Measurements from ENCODE around the gene CARD14.

DNA sequence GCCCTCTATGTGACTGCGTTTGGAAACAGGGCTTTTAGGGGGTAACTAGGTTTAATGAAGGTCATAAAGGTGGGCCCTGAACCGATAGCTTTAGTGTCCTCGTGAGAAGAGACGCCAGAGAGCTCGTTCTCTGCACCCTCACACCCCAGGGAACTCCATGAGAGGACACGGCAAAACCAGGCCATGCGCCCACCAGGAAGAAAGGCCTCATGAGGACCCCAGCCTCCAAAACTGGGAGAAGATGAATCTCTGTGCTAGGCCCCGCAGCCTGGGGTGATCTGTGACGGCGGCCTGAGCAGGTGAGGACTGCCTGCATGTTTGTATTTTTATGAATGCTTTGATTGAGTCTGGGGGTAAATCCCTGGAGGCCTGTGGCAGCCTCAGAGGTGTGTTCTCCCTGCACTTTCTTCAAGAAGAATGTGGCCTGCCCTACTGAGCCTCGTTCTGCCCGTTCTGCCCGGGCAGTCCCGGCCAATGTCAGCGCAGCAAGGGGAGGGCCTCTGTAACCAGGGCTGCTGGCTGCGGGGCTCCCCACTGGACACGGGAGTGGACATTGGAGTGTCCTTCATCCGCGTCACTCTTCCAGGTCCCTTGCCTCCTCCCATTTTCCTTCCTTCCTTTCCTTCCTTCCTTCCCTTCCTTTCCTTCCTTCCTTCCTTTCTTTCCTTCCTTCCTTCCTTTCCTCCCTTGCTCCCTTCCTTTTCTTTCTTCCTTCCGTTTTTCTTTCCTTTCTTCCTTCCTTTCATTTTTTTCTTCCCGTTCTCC lies 84.0 kb downstream of the CARD14 start:
- no peak for TF ChIP-seq POLR2A (IDR thresholded peaks at IDR 0.05)
- TF ChIP-seq, protein P1, sequence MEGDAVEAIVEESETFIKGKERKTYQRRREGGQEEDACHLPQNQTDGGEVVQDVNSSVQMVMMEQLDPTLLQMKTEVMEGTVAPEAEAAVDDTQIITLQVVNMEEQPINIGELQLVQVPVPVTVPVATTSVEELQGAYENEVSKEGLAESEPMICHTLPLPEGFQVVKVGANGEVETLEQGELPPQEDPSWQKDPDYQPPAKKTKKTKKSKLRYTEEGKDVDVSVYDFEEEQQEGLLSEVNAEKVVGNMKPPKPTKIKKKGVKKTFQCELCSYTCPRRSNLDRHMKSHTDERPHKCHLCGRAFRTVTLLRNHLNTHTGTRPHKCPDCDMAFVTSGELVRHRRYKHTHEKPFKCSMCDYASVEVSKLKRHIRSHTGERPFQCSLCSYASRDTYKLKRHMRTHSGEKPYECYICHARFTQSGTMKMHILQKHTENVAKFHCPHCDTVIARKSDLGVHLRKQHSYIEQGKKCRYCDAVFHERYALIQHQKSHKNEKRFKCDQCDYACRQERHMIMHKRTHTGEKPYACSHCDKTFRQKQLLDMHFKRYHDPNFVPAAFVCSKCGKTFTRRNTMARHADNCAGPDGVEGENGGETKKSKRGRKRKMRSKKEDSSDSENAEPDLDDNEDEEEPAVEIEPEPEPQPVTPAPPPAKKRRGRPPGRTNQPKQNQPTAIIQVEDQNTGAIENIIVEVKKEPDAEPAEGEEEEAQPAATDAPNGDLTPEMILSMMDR (IDR thresholded peaks at IDR 0.05), result no peak
